Measurements from ENCODE around the gene FDX2.

DNA sequence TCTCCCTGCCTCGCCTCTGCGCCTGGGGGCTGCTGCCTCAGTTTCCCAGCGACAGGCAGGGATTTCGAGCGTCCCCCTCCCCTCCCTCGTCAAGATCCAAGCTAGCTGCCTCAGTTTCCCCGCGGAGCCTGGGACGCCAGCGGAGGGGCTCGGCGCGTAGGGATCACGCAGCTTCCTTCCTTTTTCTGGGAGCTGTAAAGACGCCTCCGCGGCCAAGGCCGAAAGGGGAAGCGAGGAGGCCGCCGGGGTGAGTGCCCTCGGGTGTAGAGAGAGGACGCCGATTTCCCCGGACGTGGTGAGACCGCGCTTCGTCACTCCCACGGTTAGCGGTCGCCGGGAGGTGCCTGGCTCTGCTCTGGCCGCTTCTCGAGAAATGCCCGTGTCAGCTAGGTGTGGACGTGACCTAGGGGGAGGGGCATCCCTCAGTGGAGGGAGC lies 45.6 kb downstream of the FDX2 start:
- TF ChIP-seq, protein P1, sequence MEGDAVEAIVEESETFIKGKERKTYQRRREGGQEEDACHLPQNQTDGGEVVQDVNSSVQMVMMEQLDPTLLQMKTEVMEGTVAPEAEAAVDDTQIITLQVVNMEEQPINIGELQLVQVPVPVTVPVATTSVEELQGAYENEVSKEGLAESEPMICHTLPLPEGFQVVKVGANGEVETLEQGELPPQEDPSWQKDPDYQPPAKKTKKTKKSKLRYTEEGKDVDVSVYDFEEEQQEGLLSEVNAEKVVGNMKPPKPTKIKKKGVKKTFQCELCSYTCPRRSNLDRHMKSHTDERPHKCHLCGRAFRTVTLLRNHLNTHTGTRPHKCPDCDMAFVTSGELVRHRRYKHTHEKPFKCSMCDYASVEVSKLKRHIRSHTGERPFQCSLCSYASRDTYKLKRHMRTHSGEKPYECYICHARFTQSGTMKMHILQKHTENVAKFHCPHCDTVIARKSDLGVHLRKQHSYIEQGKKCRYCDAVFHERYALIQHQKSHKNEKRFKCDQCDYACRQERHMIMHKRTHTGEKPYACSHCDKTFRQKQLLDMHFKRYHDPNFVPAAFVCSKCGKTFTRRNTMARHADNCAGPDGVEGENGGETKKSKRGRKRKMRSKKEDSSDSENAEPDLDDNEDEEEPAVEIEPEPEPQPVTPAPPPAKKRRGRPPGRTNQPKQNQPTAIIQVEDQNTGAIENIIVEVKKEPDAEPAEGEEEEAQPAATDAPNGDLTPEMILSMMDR (IDR thresholded peaks at IDR 0.05): no peak
- TF ChIP-seq POLR2A (IDR thresholded peaks at IDR 0.05): no peak
- TF ChIP-seq POLR2AphosphoS5 (IDR thresholded peaks at IDR 0.05): no peak

Data from prostate gland (tissue), 2 donors.